PC-9 (cell line): ENCODE measurements around the gene HOXD11. TPM values are rescaled to one million over a fixed set of nuclear protein-coding genes. Genes with fewer than 3 reads are reported as not detected.
A peak's percentile ranks its signal among the peaks of the same experiment; 100 is the strongest.

Experiments
- BruUV-seq: library from RNA; stranded (reverse); fragments of 400-500 nt; replicated peaks from 2 replicates; lab custom pipeline; 2021; lab: Mats Ljungman, UMichigan
- CTCF ChIA-PET: fragments of 300-600 bp; sonication (Branson Sonifier 250); formaldehyde crosslinking; loops from one replicate; lab custom pipeline; 2022; ENCODE audit warnings: antibody characterized with exemption; lab: Charles Lee
- POLR2A ChIA-PET: fragments of 300-600 bp; sonication (Branson Sonifier 250); formaldehyde crosslinking; loops from one replicate; lab custom pipeline; 2022; ENCODE audit warnings: antibody characterized with exemption; ENCODE audit not compliant: unreplicated experiment; lab: Charles Lee
- DNase-seq, 2 experiments: peaks; one replicate each; pipeline versions ENCODE4 v3.0.0 to v3.0.0-alpha.2; 2015 to 2022; ENCODE audit warnings: mixed read lengths in 1 of 2
- H2AFZ ChIP-seq: fragments of 200-600 bp; sonication (generic); 2 replicates; pipeline ENCODE4 v1.8.1; 2017; ENCODE audit warnings: antibody characterized with exemption
- H3F3A ChIP-seq: fragments of 200-600 bp; sonication (generic); 2 replicates; pipeline ENCODE4 v1.8.1; 2017; ENCODE audit warnings: antibody characterized with exemption, mild to moderate bottlenecking, low read depth; ENCODE audit not compliant: insufficient read depth
- H3K27ac ChIP-seq: fragments of 200-600 bp; sonication (generic); 2 replicates; pipeline ENCODE4 v1.6.1; 2016; ENCODE audit warnings: mixed run types
- H3K27me3 ChIP-seq: fragments of 200-600 bp; sonication (generic); 2 replicates; pipeline ENCODE4 v1.6.1; 2016; ENCODE audit warnings: low read depth, mixed run types; ENCODE audit not compliant: insufficient read depth
- H3K36me3 ChIP-seq: fragments of 200-600 bp; sonication (generic); 2 replicates; pipeline ENCODE4 v1.6.1; 2016; ENCODE audit warnings: low read depth, mixed run types
- H3K4me1 ChIP-seq: fragments of 200-600 bp; sonication (generic); replicated peaks from 2 replicates; pipeline ENCODE4 v1.6.1; 2016; ENCODE audit warnings: mixed run types; ENCODE audit not compliant: insufficient read depth
- H3K4me2 ChIP-seq: fragments of 200-600 bp; sonication (generic); 2 replicates; pipeline ENCODE4 v1.6.1; 2017; ENCODE audit warnings: mixed run types
- H3K4me3 ChIP-seq: fragments of 200-600 bp; sonication (generic); 2 replicates; pipeline ENCODE4 v1.6.1; 2016; ENCODE audit warnings: mixed run types
- H3K79me2 ChIP-seq: fragments of 200-600 bp; sonication (generic); 2 replicates; pipeline ENCODE4 v1.6.1; 2017; ENCODE audit warnings: low read depth, mixed run types
- H3K9me2 ChIP-seq: fragments of 200-600 bp; sonication (generic); 2 replicates; pipeline ENCODE4 v1.8.1; 2017; ENCODE audit warnings: mild to moderate bottlenecking; ENCODE audit not compliant: insufficient read depth
- H3K9me3 ChIP-seq: fragments of 200-600 bp; sonication (generic); 2 replicates; pipeline ENCODE4 v1.8.1; 2016; ENCODE audit warnings: low read depth; ENCODE audit not compliant: insufficient read depth
- H4K20me1 ChIP-seq: fragments of 200-600 bp; sonication (generic); 2 replicates; pipeline ENCODE4 v1.8.1; 2017; ENCODE audit not compliant: insufficient read depth
- EZH2 ChIP-seq: fragments of 200-600 bp; sonication (generic); IDR thresholded peaks from 2 replicates; pipeline ENCODE4 v1.8.0; 2017; ENCODE audit warnings: antibody characterized with exemption, low read depth
- intact Hi-C: fragments of 100-400 bp; cut with micrococcal nuclease; formaldehyde crosslinking; loops from one replicate; pipeline ENCODE4 v1.10.0; 2022; ENCODE audit not compliant: unreplicated experiment
- total RNA-seq: library from RNA; stranded (reverse); gene quantifications from 2 replicates; pipeline ENCODE4 v1.2.3, GENCODE V29; 2021
- TF ChIP-seq, protein P1 (sequence below): fragments of 200-600 bp; sonication (generic); conservative IDR thresholded peaks from 2 replicates; pipeline ENCODE4 v1.6.1; 2017; ENCODE audit warnings: mixed run types, antibody characterized with exemption, mild to moderate bottlenecking, moderate library complexity

HOXD11 gene
- total RNA-seq, 1 experiment from 2014 or later: not detected

DNA sequence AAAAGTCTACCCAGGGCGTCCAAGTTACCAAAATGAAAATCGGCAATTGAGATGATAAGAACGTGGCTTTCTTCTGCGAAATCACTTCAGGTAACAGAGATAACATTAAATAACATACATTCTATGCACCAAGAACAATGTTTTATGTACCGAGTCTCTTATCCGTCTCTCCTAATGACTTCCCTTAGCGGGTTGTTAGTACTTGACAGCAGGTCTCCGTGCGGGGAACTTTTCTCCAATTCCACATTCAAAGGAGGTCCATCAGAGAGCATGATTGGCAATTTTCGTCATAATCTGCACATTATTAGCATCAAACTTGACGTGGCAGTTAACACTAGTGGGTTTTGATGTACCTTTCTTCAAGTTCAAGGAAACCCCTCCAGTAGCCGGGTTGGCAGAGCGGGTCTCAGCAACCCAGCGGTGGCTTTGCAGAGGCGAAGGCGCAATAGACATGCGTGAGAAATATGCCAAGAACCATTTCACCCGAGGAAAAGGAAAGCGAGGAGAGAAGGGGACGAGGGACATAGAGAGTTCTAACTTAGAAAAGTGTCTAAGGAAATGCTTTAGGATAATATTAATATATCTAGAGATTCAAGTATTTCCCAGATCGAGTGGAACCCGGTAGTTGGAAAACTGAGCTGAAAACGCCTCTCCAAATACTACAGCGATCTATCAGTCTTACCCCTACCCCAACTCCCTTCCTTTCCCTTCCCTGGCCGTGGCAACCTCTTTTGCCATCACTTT, 28.4 kb upstream of the HOXD11 start:
- BruUV-seq: no TSS peak
- Histone ChIP-seq H3F3A (no peaks in the 10 kb centered on the region), H3K79me2 (no peaks in the 10 kb centered on the region), H3K36me3 (no peaks in the 10 kb centered on the region), H3K4me1 (no peaks in the 10 kb centered on the region), H3K4me2 (no peak overlapping the region), H2AFZ (no peak overlapping the region), H3K27ac (no peak overlapping the region), H3K9me2 (no peaks in the 10 kb centered on the region), H3K27me3 (peaks cover 49% of the 10 kb centered on the region), H4K20me1 (no peaks in the 10 kb centered on the region), H3K9me3 (no peaks in the 10 kb centered on the region; the same call in 1 of the 2 replicates), H3K4me3 (no peak overlapping the region)
- DNase-seq: no peak
- no peak for TF ChIP-seq EZH2
- TF ChIP-seq, protein P1, sequence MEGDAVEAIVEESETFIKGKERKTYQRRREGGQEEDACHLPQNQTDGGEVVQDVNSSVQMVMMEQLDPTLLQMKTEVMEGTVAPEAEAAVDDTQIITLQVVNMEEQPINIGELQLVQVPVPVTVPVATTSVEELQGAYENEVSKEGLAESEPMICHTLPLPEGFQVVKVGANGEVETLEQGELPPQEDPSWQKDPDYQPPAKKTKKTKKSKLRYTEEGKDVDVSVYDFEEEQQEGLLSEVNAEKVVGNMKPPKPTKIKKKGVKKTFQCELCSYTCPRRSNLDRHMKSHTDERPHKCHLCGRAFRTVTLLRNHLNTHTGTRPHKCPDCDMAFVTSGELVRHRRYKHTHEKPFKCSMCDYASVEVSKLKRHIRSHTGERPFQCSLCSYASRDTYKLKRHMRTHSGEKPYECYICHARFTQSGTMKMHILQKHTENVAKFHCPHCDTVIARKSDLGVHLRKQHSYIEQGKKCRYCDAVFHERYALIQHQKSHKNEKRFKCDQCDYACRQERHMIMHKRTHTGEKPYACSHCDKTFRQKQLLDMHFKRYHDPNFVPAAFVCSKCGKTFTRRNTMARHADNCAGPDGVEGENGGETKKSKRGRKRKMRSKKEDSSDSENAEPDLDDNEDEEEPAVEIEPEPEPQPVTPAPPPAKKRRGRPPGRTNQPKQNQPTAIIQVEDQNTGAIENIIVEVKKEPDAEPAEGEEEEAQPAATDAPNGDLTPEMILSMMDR: no peak
- intact Hi-C loops: no loop called here
- ChIA-PET POLR2A (no interaction called here), CTCF (no interaction called here)

DNA sequence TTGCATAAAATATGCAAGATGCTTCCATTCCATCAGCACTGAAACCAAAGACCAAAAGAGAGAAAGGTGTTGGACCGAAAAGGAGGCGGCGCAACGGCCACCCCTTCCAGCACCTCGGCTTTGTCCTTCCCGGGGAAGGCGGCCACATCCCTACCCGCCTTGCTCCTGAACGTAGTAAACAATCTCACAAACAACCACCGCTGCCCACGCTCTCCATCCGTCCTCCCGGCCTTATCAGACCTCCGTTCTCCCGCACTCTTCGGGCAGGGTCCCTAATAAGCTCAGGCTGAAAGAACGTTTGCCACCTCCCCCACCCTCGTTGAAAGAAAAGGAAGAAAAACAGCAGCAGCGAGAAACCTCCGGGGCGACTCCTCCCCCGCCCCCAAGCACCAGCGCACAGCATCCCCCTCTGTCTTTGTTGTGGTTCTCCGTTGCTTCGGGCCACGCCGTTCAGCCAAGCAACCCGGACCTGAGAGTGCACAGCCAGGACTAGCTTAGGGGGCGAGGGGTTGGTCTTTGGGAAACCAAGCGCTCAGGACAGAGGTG, 27.7 kb upstream of the HOXD11 start:
- Histone ChIP-seq H3K79me2 (no peaks in the 10 kb centered on the region), H3K36me3 (no peaks in the 10 kb centered on the region), H3F3A (no peaks in the 10 kb centered on the region), H3K9me2 (no peaks in the 10 kb centered on the region), H3K4me1 (no peaks in the 10 kb centered on the region), H3K27ac (no peak overlapping the region), H3K4me3 (no peak overlapping the region), H4K20me1 (no peaks in the 10 kb centered on the region), H3K27me3 (peaks cover 43% of the 10 kb centered on the region), H3K4me2 (no peak overlapping the region), H3K9me3 (no peaks in the 10 kb centered on the region; the same call in 1 of the 2 replicates), H2AFZ (no peak overlapping the region)
- CTCF ChIA-PET: no interaction called here
- TF ChIP-seq, protein P1: no peak
- TF ChIP-seq EZH2: no peak
- no peak for DNase-seq
- intact Hi-C loops: no loop called here
- POLR2A ChIA-PET: no interaction called here
- no TSS peak for BruUV-seq

DNA sequence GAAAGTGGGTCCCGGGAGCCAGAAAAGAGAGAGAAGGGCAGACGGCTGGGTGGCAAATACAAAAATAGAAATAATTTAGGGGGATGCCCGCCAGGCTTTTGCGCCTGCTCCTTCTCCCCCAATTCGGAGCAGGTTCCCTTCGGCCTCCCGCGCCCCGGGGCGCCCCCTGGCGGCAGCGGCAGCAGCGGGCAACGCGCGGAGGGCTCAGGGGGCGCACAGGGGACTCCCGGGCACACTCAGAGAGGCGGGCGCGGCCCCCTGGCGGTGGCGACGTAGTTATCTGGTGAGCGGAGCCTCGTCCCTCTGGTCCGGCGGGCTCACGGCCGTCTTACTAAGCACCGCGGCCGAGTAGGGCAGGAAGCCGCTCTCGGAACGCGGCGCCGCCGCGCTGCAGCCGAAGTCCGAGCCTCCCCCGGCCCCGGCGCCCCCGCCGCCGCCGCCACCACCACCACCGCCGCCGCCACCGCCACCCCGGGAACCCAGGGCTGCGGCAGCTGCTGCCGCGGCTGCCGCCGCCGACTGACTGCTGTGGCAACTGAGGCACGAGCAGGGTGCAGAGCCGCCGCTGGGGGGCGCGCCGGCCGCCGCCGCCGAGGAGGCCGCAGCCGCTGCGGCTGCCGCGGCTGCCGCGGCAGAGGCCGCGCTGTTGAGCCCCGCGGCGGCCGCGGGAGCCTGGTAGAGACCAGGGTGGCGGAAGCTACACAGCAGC, 27.1 kb upstream of the HOXD11 start:
- Histone ChIP-seq H4K20me1 (no peaks in the 10 kb centered on the region), H3K27me3 (peaks cover 42% of the 10 kb centered on the region), H2AFZ (no peak overlapping the region), H3F3A (no peaks in the 10 kb centered on the region), H3K79me2 (no peaks in the 10 kb centered on the region), H3K36me3 (no peaks in the 10 kb centered on the region), H3K4me1 (no peaks in the 10 kb centered on the region), H3K4me3 (no peak overlapping the region), H3K9me2 (no peaks in the 10 kb centered on the region), H3K4me2 (no peak overlapping the region), H3K27ac (no peak overlapping the region), H3K9me3 (no peaks in the 10 kb centered on the region; the same call in 1 of the 2 replicates)
- no TSS peak for BruUV-seq
- TF ChIP-seq, protein P1: peak; percentile 30; the same call in 1 of the 2 replicates
- no peak for TF ChIP-seq EZH2
- intact Hi-C loops: no loop called here
- no peak for DNase-seq
- POLR2A ChIA-PET: no interaction called here
- CTCF ChIA-PET: no interaction called here
